Measurements from ENCODE around the gene L3HYPDH. TPM values are rescaled to one million over a fixed set of nuclear protein-coding genes. Genes with fewer than 3 reads are reported as not detected.

The L3HYPDH gene
- polyA plus RNA-seq, 1 of the 3 experiments (the other 2 are of a cell fraction), result 66.2 TPM

DNA sequence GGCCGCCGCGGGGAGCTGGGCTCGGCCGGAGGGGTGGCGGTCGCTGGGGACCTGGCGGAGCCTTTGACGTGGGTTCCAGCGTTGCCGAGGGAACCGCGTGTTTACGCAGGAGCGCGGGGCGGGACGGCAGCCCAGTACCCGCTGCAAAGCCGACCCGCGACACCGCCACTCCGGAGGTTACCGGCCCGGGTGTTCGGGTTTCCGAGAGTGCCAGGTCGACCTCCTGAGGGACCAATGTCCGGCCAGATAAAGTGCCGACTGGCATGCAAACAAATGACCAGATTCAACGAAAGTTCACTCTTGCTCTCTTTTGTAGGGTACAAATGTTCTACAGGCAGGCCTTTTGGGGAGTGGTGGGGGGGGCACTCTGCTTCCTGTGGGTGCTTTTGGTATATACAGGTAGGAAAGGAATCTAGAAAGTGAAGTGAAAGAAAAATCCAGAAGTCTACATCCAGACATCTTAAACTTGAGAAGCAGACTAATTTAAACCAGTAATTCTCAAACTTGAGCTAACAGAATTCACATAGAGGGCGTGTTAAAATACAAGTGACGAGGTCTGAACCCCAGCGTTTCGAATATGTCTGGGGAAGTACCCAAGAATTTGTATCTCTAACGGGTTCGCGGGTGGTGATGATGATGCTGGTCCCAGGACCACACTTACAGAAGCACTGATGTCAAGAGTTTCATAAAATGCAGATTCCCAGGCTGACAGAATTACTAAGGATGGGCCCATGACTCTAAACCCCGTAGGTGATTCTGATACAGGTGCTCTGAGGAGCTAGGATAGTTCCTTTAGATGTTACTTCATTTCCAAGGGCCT is 18.7 kb downstream of the L3HYPDH start, which contains the start of gene GPR135:
GPR135 (minus strand) TSS at position 65 of the 820 bp plus-strand sequence. CDS start 154 bp downstream, outside the sequence.
- H3K9ac ChIP-seq, result peak within 1 kb of the TSS; percentile 15; the same call in 1 of the 2 replicates
- no peak for DNase-seq
- TF ChIP-seq EZH2phosphoT487 (IDR thresholded peaks at IDR 0.05; ENCODE audit: borderline replicate concordance, low read depth), result no peak
- 0 out of 2 replicates have a peak, but pooled peaks have one; percentile 48 for TF ChIP-seq FOXJ3 (CRISPR knock-in tag; IDR thresholded peaks at IDR 0.05)
- H3K79me2 ChIP-seq (ENCODE audit: insufficient read depth), result peaks cover 23% of the 10 kb centered on the region
- H3K4me2 ChIP-seq, result peak within 1 kb of the TSS; percentile 63
- H4K20me1 ChIP-seq (ENCODE audit: insufficient read depth), result no peaks in the 10 kb centered on the region
- H3K4me3 ChIP-seq (ENCODE audit: low read depth in 2 of 2, low read length in 1 of 2), result peak within 1 kb of the TSS; percentile 37 to 51; a peak in 3 of 4 replicates
- H3F3A ChIP-seq (replicated peaks; ENCODE audit: insufficient read depth), result peaks cover 21% of the 10 kb centered on the region
- WGBS (ENCODE audit: low lambda C conversion rate), result 60% methylated on average over 18 of the region's 40 CpGs
- H3K27me3 ChIP-seq (ENCODE audit: insufficient read depth), result no peaks in the 10 kb centered on the region
- H3K27ac ChIP-seq (ENCODE audit: low read depth in 2 of 2, low read length in 1 of 2), result peak within 1 kb of the TSS in 1 of 2 experiments; percentile 60; a peak in 2 of 4 replicates
- CTCF ChIA-PET, result interaction anchor here (0.8 to 5.6 kb wide), 11 partner anchors 9 to 342 kb away, joined by 3 to 27 read pairs (median 4); partner anchors contain the start of genes CCDC175, JKAMP and L3HYPDH
- POLR2A ChIA-PET, result interaction anchor here (1.7 kb wide), 1 partner anchor 18 kb away, joined by 17 read pairs; the partner anchor contains the start of genes JKAMP and L3HYPDH
- no peaks in the 10 kb centered on the region for H3K9me3 ChIP-seq
- H3K36me3 ChIP-seq (replicated peaks in 1 of 2; ENCODE audit: control insufficient read depth in 1 of 2, insufficient read depth in 2 of 2, low read length in 1 of 2), result peaks cover 44 to 54% of the 10 kb centered on the region in 2 experiments
- H2AFZ ChIP-seq (ENCODE audit: low read depth), result no peak within 1 kb of the TSS; the same call in 1 of the 2 replicates
- H3K9me2 ChIP-seq, result no peaks in the 10 kb centered on the region
- H3K4me1 ChIP-seq (ENCODE audit: control insufficient read depth in 1 of 2, insufficient read depth in 2 of 2, low read depth in 1 of 2, low read length in 1 of 2), result peaks cover 9 to 13% of the 10 kb centered on the region in 2 experiments; a peak in 3 of 4 replicates

DNA sequence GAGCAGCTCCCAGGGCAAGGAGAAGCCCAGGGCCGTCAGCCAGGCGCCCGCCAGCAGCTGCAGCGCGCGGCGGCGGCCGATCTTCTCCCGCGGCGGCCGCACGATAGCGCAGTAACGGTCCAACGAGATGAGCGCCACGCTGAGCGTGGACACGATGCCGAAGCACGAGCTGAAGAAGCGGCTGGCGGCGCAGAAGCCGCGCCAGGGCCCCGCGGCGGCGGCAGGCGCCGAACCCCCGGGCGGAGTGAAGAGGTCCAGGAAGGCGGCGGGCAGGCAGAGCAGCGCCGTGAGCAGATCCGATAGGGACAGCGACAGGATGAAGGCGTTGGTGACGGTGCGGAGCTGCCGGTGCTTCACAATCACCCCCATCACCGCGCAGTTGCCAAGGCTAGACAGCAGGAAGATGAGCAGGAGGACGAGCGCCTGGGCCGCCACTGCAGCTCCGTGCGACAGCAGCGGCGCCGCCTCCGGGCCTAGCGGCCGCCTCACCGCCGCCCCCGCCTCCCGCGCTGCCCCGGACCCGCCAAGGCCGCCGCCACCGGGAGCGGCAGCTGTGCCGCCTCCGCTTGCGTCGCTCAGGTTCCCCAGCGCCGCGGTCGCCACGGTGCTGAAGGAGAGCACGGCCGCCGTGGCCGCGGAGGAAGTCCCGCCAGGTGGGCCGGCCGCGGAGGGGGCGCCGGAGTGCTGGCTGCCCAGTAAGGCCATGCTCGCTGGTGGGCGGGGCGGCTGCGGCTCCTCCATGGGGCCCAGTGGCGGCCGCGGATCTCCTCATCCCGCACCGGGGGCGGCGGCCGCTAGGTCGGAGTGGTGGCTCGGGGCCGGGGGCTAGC is 19.5 kb downstream of the L3HYPDH start:
- peak; percentile 86 for DNase-seq
- Histone ChIP-seq H4K20me1 (ENCODE audit: insufficient read depth) (no peaks in the 10 kb centered on the region), H3K27me3 (ENCODE audit: insufficient read depth) (no peaks in the 10 kb centered on the region), H3K4me3 (ENCODE audit: low read depth in 2 of 2, low read length in 1 of 2) (peak overlapping the region; percentile 37 to 51; a peak in 3 of 4 replicates), H3K36me3 (replicated peaks in 1 of 2; ENCODE audit: control insufficient read depth in 1 of 2, insufficient read depth in 2 of 2, low read length in 1 of 2) (peaks cover 47 to 54% of the 10 kb centered on the region in 2 experiments), H2AFZ (ENCODE audit: low read depth) (no peak overlapping the region; the same call in 1 of the 2 replicates), H3K9me3 (no peaks in the 10 kb centered on the region), H3F3A (replicated peaks; ENCODE audit: insufficient read depth) (peaks cover 21% of the 10 kb centered on the region), H3K27ac (ENCODE audit: low read depth in 2 of 2, low read length in 1 of 2) (peak overlapping the region in 1 of 2 experiments; percentile 60; a peak in 2 of 4 replicates), H3K4me1 (ENCODE audit: control insufficient read depth in 1 of 2, insufficient read depth in 2 of 2, low read depth in 1 of 2, low read length in 1 of 2) (peaks cover 9 to 13% of the 10 kb centered on the region in 2 experiments; a peak in 3 of 4 replicates), H3K9ac (peak overlapping the region; percentile 15; the same call in 1 of the 2 replicates), H3K4me2 (peak overlapping the region; percentile 63), H3K79me2 (ENCODE audit: insufficient read depth) (peaks cover 20% of the 10 kb centered on the region), H3K9me2 (no peaks in the 10 kb centered on the region)
- TF ChIP-seq POLR2AphosphoS5 (IDR thresholded peaks at IDR 0.05; ENCODE audit: low read depth, low read length), result no peak
- no peak for TF ChIP-seq ELF1 (IDR thresholded peaks at IDR 0.05)
- no peak for TF ChIP-seq RXRA (IDR thresholded peaks at IDR 0.05; ENCODE audit: borderline replicate concordance, low read depth)
- TF ChIP-seq MEF2A (IDR thresholded peaks at IDR 0.05; ENCODE audit: borderline replicate concordance, low read depth), result no peak
- no peak for TF ChIP-seq SIN3A (IDR thresholded peaks at IDR 0.05; ENCODE audit: borderline replicate concordance, low read depth, low read length)
- TF ChIP-seq, protein P1, sequence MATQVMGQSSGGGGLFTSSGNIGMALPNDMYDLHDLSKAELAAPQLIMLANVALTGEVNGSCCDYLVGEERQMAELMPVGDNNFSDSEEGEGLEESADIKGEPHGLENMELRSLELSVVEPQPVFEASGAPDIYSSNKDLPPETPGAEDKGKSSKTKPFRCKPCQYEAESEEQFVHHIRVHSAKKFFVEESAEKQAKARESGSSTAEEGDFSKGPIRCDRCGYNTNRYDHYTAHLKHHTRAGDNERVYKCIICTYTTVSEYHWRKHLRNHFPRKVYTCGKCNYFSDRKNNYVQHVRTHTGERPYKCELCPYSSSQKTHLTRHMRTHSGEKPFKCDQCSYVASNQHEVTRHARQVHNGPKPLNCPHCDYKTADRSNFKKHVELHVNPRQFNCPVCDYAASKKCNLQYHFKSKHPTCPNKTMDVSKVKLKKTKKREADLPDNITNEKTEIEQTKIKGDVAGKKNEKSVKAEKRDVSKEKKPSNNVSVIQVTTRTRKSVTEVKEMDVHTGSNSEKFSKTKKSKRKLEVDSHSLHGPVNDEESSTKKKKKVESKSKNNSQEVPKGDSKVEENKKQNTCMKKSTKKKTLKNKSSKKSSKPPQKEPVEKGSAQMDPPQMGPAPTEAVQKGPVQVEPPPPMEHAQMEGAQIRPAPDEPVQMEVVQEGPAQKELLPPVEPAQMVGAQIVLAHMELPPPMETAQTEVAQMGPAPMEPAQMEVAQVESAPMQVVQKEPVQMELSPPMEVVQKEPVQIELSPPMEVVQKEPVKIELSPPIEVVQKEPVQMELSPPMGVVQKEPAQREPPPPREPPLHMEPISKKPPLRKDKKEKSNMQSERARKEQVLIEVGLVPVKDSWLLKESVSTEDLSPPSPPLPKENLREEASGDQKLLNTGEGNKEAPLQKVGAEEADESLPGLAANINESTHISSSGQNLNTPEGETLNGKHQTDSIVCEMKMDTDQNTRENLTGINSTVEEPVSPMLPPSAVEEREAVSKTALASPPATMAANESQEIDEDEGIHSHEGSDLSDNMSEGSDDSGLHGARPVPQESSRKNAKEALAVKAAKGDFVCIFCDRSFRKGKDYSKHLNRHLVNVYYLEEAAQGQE (IDR thresholded peaks at IDR 0.05; ENCODE audit: low read depth, low read length), result peak; percentile 70; the same call in 1 of the 2 replicates
- no peak for TF ChIP-seq TAF1 (IDR thresholded peaks at IDR 0.05; ENCODE audit: borderline replicate concordance, low read depth, low read length)
- TF ChIP-seq, protein P2, sequence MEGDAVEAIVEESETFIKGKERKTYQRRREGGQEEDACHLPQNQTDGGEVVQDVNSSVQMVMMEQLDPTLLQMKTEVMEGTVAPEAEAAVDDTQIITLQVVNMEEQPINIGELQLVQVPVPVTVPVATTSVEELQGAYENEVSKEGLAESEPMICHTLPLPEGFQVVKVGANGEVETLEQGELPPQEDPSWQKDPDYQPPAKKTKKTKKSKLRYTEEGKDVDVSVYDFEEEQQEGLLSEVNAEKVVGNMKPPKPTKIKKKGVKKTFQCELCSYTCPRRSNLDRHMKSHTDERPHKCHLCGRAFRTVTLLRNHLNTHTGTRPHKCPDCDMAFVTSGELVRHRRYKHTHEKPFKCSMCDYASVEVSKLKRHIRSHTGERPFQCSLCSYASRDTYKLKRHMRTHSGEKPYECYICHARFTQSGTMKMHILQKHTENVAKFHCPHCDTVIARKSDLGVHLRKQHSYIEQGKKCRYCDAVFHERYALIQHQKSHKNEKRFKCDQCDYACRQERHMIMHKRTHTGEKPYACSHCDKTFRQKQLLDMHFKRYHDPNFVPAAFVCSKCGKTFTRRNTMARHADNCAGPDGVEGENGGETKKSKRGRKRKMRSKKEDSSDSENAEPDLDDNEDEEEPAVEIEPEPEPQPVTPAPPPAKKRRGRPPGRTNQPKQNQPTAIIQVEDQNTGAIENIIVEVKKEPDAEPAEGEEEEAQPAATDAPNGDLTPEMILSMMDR (IDR thresholded peaks at IDR 0.05), result no peak
- TF ChIP-seq, protein P3, sequence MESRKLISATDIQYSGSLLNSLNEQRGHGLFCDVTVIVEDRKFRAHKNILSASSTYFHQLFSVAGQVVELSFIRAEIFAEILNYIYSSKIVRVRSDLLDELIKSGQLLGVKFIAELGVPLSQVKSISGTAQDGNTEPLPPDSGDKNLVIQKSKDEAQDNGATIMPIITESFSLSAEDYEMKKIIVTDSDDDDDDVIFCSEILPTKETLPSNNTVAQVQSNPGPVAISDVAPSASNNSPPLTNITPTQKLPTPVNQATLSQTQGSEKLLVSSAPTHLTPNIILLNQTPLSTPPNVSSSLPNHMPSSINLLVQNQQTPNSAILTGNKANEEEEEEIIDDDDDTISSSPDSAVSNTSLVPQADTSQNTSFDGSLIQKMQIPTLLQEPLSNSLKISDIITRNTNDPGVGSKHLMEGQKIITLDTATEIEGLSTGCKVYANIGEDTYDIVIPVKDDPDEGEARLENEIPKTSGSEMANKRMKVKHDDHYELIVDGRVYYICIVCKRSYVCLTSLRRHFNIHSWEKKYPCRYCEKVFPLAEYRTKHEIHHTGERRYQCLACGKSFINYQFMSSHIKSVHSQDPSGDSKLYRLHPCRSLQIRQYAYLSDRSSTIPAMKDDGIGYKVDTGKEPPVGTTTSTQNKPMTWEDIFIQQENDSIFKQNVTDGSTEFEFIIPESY (IDR thresholded peaks at IDR 0.05; ENCODE audit: borderline replicate concordance, low read depth), result no peak
- WGBS (ENCODE audit: low lambda C conversion rate), result 39% methylated on average over 26 of the region's 105 CpGs
- POLR2A ChIA-PET, result interaction anchor here (1.7 kb wide), 1 partner anchor 19 kb away, joined by 17 read pairs; the partner anchor contains the start of genes JKAMP and L3HYPDH
- CTCF ChIA-PET, result interaction anchor here (0.8 to 5.6 kb wide), 11 partner anchors 10 to 341 kb away, joined by 3 to 27 read pairs (median 4); partner anchors contain the start of genes CCDC175, JKAMP and L3HYPDH

All from SK-N-SH (cell line).